ENCODE measurements around the gene AGTRAP.

- no peak for TF ChIP-seq JUN (IDR thresholded peaks at IDR 0.05; ENCODE audit: low read depth, low read length)
- no peak for TF ChIP-seq ZNF274 (IDR thresholded peaks at IDR 0.05; ENCODE audit: borderline replicate concordance, extremely low read depth, low read length)
- no peak for TF ChIP-seq CEBPB (IDR thresholded peaks at IDR 0.05; ENCODE audit: low read depth, low read length)
- no peak for TF ChIP-seq RFX5 (IDR thresholded peaks at IDR 0.05; ENCODE audit: borderline replicate concordance, low read depth, low read length)
These were observed 57.9 kb downstream of the AGTRAP start for GRCh38 chr1:11793819-11794218.

All from H1 (cell line).